C4-2B (cell line): ENCODE data around the gene PPP3CA.

Source experiments
- CTCF ChIP-seq: fragments of 450-650 bp; conservative IDR thresholded peaks from 2 replicates; pipeline ENCODE4 v1.5.1; 2017; ENCODE audit warnings: mild to moderate bottlenecking
- ZFX ChIP-seq: fragments of 450-650 bp; IDR thresholded peaks from 2 replicates; pipeline ENCODE4 v1.6.1; 2017

- TF ChIP-seq CTCF (no peak), ZFX (no peak)
Observed at GRCh38 chr4:101237773-101238172, 109.6 kb downstream of the PPP3CA start.
